HepG2 (cell line): ENCODE measurements around the gene MTA3.

ENCODE experiments used
- ATF7-NPFF ChIP-seq: sonication (generic); formaldehyde crosslinking; IDR thresholded peaks from 2 replicates; pipeline ENCODE4 v1.8.1; 2023; ENCODE audit warnings: mild to moderate bottlenecking, low read depth, missing genetic modification reagents, moderate library complexity
- CTCF ChIP-seq: sonication (generic); formaldehyde crosslinking; IDR thresholded peaks from 2 replicates; pipeline ENCODE4 v1.5.0; 2020; ENCODE audit warnings: mild to moderate bottlenecking, missing genetic modification reagents, moderate library complexity
- EZH2 ChIP-seq: conservative IDR thresholded peaks from 2 replicates; pipeline ENCODE4 v1.6.1; 2012; ENCODE audit warnings: mild to moderate bottlenecking, low read depth, low read length, moderate library complexity
- IRF9 ChIP-seq: sonication (generic); formaldehyde crosslinking; IDR thresholded peaks from 2 replicates; pipeline ENCODE4 v1.8.0; 2022; ENCODE audit warnings: missing genetic modification reagents, mild to moderate bottlenecking, borderline replicate concordance
- MLXIP ChIP-seq: sonication (generic); formaldehyde crosslinking; IDR thresholded peaks from 2 replicates; pipeline ENCODE4 v1.9.0; 2021; ENCODE audit warnings: missing genetic modification reagents, borderline replicate concordance
- MYC ChIP-seq: sonication (generic); formaldehyde crosslinking; IDR thresholded peaks from 2 replicates; pipeline ENCODE4 v1.9.0; 2021; ENCODE audit warnings: missing genetic modification reagents, borderline replicate concordance
- MYPOP ChIP-seq: sonication (generic); formaldehyde crosslinking; IDR thresholded peaks from 2 replicates; pipeline ENCODE4 v1.8.1; 2023; ENCODE audit warnings: mild to moderate bottlenecking, moderate library complexity, missing genetic modification reagents
- REST ChIP-seq, 2 experiments: IDR thresholded peaks; 2 replicates each; pipeline ENCODE4 v1.6.1; 2011 to 2012; ENCODE audit warnings: low read length in 2 of 2, borderline replicate concordance in 1 of 2, low read depth in 1 of 2, mild to moderate bottlenecking in 1 of 2, moderate library complexity in 1 of 2
- SMARCC2 ChIP-seq: fragments of 450-650 bp; IDR thresholded peaks from 2 replicates; pipeline ENCODE4 v1.6.1; 2017; ENCODE audit warnings: antibody characterized with exemption, mild to moderate bottlenecking
- SUZ12 ChIP-seq: fragments of 150-350 bp; IDR thresholded peaks from 2 replicates; pipeline ENCODE4 v1.6.1; 2014; ENCODE audit warnings: low read depth, low read length
- TEAD2 ChIP-seq: sonication (generic); formaldehyde crosslinking; IDR thresholded peaks from 2 replicates; pipeline ENCODE4 v1.9.0; 2021; ENCODE audit warnings: missing genetic modification reagents
- YY1 ChIP-seq: IDR thresholded peaks from 2 replicates; pipeline ENCODE4 v1.6.1; 2011; ENCODE audit warnings: low read length, low read depth, moderate library complexity, mild to moderate bottlenecking; ENCODE audit not compliant: insufficient read depth, insufficient replicate concordance
- ZFP90 ChIP-seq: sonication (generic); formaldehyde crosslinking; IDR thresholded peaks from 2 replicates; pipeline ENCODE4 v1.8.0; 2022; ENCODE audit warnings: missing genetic modification reagents, mild to moderate bottlenecking, inconsistent platforms, borderline replicate concordance
- ZSCAN21 ChIP-seq: sonication (generic); formaldehyde crosslinking; IDR thresholded peaks from 2 replicates; pipeline ENCODE4 v1.8.0; 2022; ENCODE audit warnings: mild to moderate bottlenecking, missing genetic modification reagents, moderate library complexity, borderline replicate concordance

- TF ChIP-seq MYPOP (CRISPR knock-in tag) (no peak), CTCF (CRISPR knock-in tag) (no peak), ZSCAN21 (CRISPR knock-in tag) (no peak), REST (IDR thresholded peaks at IDR 0.05; ENCODE audit: borderline replicate concordance in 1 of 2, low read depth in 1 of 2, low read length in 2 of 2) (no peak), TEAD2 (CRISPR knock-in tag) (no peak), MYC (CRISPR knock-in tag) (no peak), MLXIP (CRISPR knock-in tag) (no peak), IRF9 (CRISPR knock-in tag) (no peak), EZH2 (no peak), SUZ12 (no peak), SMARCC2 (no peak), ATF7-NPFF (CRISPR knock-in tag) (no peak), YY1 (no peak), ZFP90 (no peak)
These were observed 144.5 kb downstream of the MTA3 start for GRCh38 chr2:42712934-42713333.
